H1 (cell line): Measurements from ENCODE around the gene FASN. TPM values are rescaled to one million over a fixed set of nuclear protein-coding genes. Genes with fewer than 3 reads are reported as not detected.
A peak's percentile ranks its signal among the peaks of the same experiment; 100 is the strongest.

Experiments
- CTCF ChIA-PET: fragments of 300-600 bp; sonication (Branson Sonifier 250); formaldehyde crosslinking; loops from one replicate; lab custom pipeline; 2021; ENCODE audit not compliant: partially characterized antibody; lab: Charles Lee
- POLR2A ChIA-PET: fragments of 300-600 bp; sonication (Branson Sonifier 250); formaldehyde crosslinking; loops from one replicate; lab custom pipeline; 2021; ENCODE audit warnings: inconsistent platforms; ENCODE audit not compliant: partially characterized antibody; lab: Charles Lee
- DNase-seq, 2 experiments: peaks; one replicate each; pipeline versions ENCODE4 v3.0.0 to v3.0.0-alpha.2; 2010 to 2022; ENCODE audit warnings: low spot score in 2 of 2, low read depth in 1 of 2, mixed read lengths in 1 of 2
- FAIRE-seq: peaks from 2 replicates; lab custom pipeline; 2011; peaks lifted over from hg19 to GRCh38; lab: Jason Lieb, UNC
- H2AFZ ChIP-seq: 2 replicates; pipeline ENCODE4 v1.8.1; 2012; ENCODE audit warnings: low read length, inconsistent platforms
- H2AK5ac ChIP-seq: 2 replicates; pipeline ENCODE4 v1.6.1; 2013; ENCODE audit warnings: low read depth, low read length
- H2BK120ac ChIP-seq: replicated peaks from 2 replicates; pipeline ENCODE3; 2013; ENCODE audit warnings: low read depth, low read length, inconsistent platforms
- H2BK12ac ChIP-seq: 2 replicates; pipeline ENCODE4 v1.6.1; 2013; ENCODE audit warnings: low read depth, low read length
- H2BK15ac ChIP-seq: 2 replicates; pipeline ENCODE4 v1.6.1; 2013; ENCODE audit warnings: low read length
- H2BK20ac ChIP-seq: 2 replicates; pipeline ENCODE4 v1.6.1; 2013; ENCODE audit warnings: low read length
- H2BK5ac ChIP-seq: 2 replicates; pipeline ENCODE4 v1.6.1; 2013; ENCODE audit warnings: low read depth, low read length
- H3K14ac ChIP-seq: 2 replicates; pipeline ENCODE4 v1.6.1; 2013; ENCODE audit warnings: inconsistent platforms; ENCODE audit not compliant: insufficient read length
- H3K18ac ChIP-seq: 2 replicates; pipeline ENCODE4 v1.6.1; 2013; ENCODE audit warnings: low read length; ENCODE audit errors: extremely low read depth
- H3K23ac ChIP-seq: 2 replicates; pipeline ENCODE4 v1.6.1; 2013; ENCODE audit warnings: inconsistent platforms; ENCODE audit not compliant: insufficient read length
- H3K23me2 ChIP-seq: 2 replicates; pipeline ENCODE4 v1.6.1; 2013; ENCODE audit warnings: low read depth, low read length
- H3K27ac ChIP-seq: 2 replicates; pipeline ENCODE4 v1.6.1; 2011; ENCODE audit warnings: low read depth, low read length, inconsistent platforms
- H3K27me3 ChIP-seq, 4 experiments: replicated peaks in 1 of 4; 1 replicate in 1 of 4; 2 replicates in 3 of 4; pipeline versions ENCODE4 v1.6.1 to v1.8.1; 2011 to 2013; ENCODE audit warnings: low read length in 3 of 4, mild to moderate bottlenecking in 3 of 4, inconsistent platforms in 2 of 4, mixed read lengths in 2 of 4, moderate library complexity in 1 of 4; ENCODE audit not compliant: control insufficient read depth in 3 of 4, insufficient read depth in 3 of 4; ENCODE audit errors: extremely low read depth in 1 of 4
- H3K36me3 ChIP-seq, 4 experiments: 2 replicates each; pipeline versions ENCODE4 v1.6.1 to v1.8.1; 2011 to 2013; ENCODE audit warnings: mild to moderate bottlenecking in 4 of 4, low read length in 3 of 4, moderate library complexity in 2 of 4, control low read depth in 1 of 4, inconsistent platforms in 1 of 4; ENCODE audit not compliant: insufficient read depth in 4 of 4, control insufficient read depth in 2 of 4
- H3K4ac ChIP-seq: replicated peaks from 2 replicates; pipeline ENCODE3; 2013; ENCODE audit warnings: low read length, low read depth, mixed read lengths, inconsistent platforms; ENCODE audit not compliant: insufficient read length
- H3K4me1 ChIP-seq, 4 experiments: replicated peaks in 1 of 4; 1 replicate in 1 of 4; 2 replicates in 3 of 4; pipeline versions ENCODE4 v1.6.1 to v1.8.1; 2011 to 2013; ENCODE audit warnings: low read length in 3 of 4, inconsistent platforms in 2 of 4, mixed read lengths in 1 of 4; ENCODE audit not compliant: insufficient read depth in 4 of 4, control insufficient read depth in 3 of 4
- H3K4me2 ChIP-seq, 2 experiments: 2 replicates each; pipeline versions ENCODE4 v1.6.1 to v1.8.1; 2011 to 2013; ENCODE audit warnings: low read depth in 2 of 2, low read length in 2 of 2, control low read depth in 1 of 2, inconsistent platforms in 1 of 2, mild to moderate bottlenecking in 1 of 2; ENCODE audit not compliant: insufficient read depth in 1 of 2
- H3K4me3 ChIP-seq, 4 experiments: fragments of 200-600, 300-600 bp in 1 of 4; sonication (generic), shearing (Covaris generic), sonication (Bioruptor Twin) in 1 of 4; 2 replicates each; pipeline versions ENCODE4 v1.5.1 to v1.8.1; 2011 to 2016; ENCODE audit warnings: low read length in 4 of 4, low read depth in 3 of 4, control low read depth in 2 of 4, inconsistent platforms in 2 of 4, mild to moderate bottlenecking in 2 of 4, mixed read lengths in 1 of 4, moderate library complexity in 1 of 4; ENCODE audit not compliant: insufficient read depth in 2 of 4; ENCODE audit errors: extremely low read depth in 1 of 4
- H3K56ac ChIP-seq: replicated peaks from 2 replicates; pipeline ENCODE3; 2013; ENCODE audit warnings: low read depth, mild to moderate bottlenecking, mixed read lengths, low read length, inconsistent platforms; ENCODE audit not compliant: insufficient read length
- H3K79me1 ChIP-seq: 2 replicates; pipeline ENCODE4 v1.6.1; 2013; ENCODE audit warnings: low read depth, low read length, control low read depth
- H3K79me2 ChIP-seq, 2 experiments: 2 replicates each; pipeline versions ENCODE4 v1.6.1 to v1.8.1; 2012 to 2013; ENCODE audit warnings: low read length in 2 of 2, mild to moderate bottlenecking in 2 of 2, inconsistent platforms in 1 of 2; ENCODE audit not compliant: insufficient read depth in 2 of 2, control insufficient read depth in 1 of 2
- H3K9ac ChIP-seq, 4 experiments: replicated peaks in 1 of 4; 1 replicate in 1 of 4; 2 replicates in 3 of 4; pipeline versions ENCODE4 v1.6.1 to v1.8.1; 2011 to 2013; ENCODE audit warnings: low read depth in 3 of 4, low read length in 3 of 4, control low read depth in 2 of 4, mild to moderate bottlenecking in 2 of 4, moderate library complexity in 2 of 4, inconsistent platforms in 1 of 4; ENCODE audit errors: extremely low read depth in 1 of 4
- H3K9me3 ChIP-seq, 2 experiments: 2 replicates each; pipeline versions ENCODE4 v1.6.1 to v1.8.1; 2012 to 2013; ENCODE audit warnings: mild to moderate bottlenecking in 2 of 2, moderate library complexity in 2 of 2, control low read depth in 1 of 2, inconsistent platforms in 1 of 2, low read depth in 1 of 2, low read length in 1 of 2, mixed read lengths in 1 of 2; ENCODE audit not compliant: insufficient read depth in 2 of 2
- H4K20me1 ChIP-seq, 2 experiments: replicated peaks in 1 of 2; 2 replicates each; pipeline versions ENCODE3 to v1.8.1; 2011 to 2013; ENCODE audit warnings: inconsistent platforms in 2 of 2, low read length in 2 of 2, mild to moderate bottlenecking in 1 of 2; ENCODE audit not compliant: insufficient read depth in 2 of 2, control insufficient read depth in 1 of 2
- H4K5ac ChIP-seq: 2 replicates; pipeline ENCODE4 v1.6.1; 2013; ENCODE audit warnings: low read length, low read depth, mixed read lengths, inconsistent platforms; ENCODE audit not compliant: insufficient read length
- H4K8ac ChIP-seq: 2 replicates; pipeline ENCODE4 v1.8.0; 2013; ENCODE audit warnings: mild to moderate bottlenecking, moderate library complexity, low read length, inconsistent platforms; ENCODE audit not compliant: insufficient read depth; ENCODE audit errors: extremely low read depth
- H4K91ac ChIP-seq: replicated peaks from 2 replicates; pipeline ENCODE3; 2013; ENCODE audit warnings: low read length, mixed read lengths, inconsistent platforms; ENCODE audit not compliant: insufficient read length
- EGR1 ChIP-seq: IDR thresholded peaks from 2 replicates; pipeline ENCODE4 v1.6.1; 2011; ENCODE audit warnings: low read depth, low read length, borderline replicate concordance
- SIN3A ChIP-seq, 2 experiments: IDR thresholded peaks in 1 of 2; conservative IDR thresholded peaks in 1 of 2; 2 replicates each; pipeline ENCODE4 v1.6.1; 2011 to 2012; ENCODE audit warnings: low read length in 2 of 2, improper control_type of control experiment in 1 of 2, low read depth in 1 of 2, mild to moderate bottlenecking in 1 of 2
- TCF12 ChIP-seq: IDR thresholded peaks from 2 replicates; pipeline ENCODE4 v1.6.1; 2011; ENCODE audit warnings: low read depth, mild to moderate bottlenecking, low read length
- whole genome bisulfite sequencing, 2 experiments: shearing (Covaris generic) in 1 of 2; methylation state at CpG; one replicate each; pipeline versions ENCODE4 v1.1.6 to v1.1.7; 2013 to 2015; ENCODE audit warnings: low lambda C conversion rate in 2 of 2, mixed read lengths in 2 of 2, inconsistent platforms in 1 of 2, low coverage in 1 of 2, missing lambda C conversion rate in 1 of 2; ENCODE audit not compliant: insufficient replicate concordance in 2 of 2, insufficient coverage in 1 of 2, insufficient read length in 1 of 2; ENCODE audit errors: extremely low coverage in 1 of 2, missing lambda C conversion rate in 1 of 2; 5-methylcytosine and 5-hydroxymethylcytosine counted together
- polyA plus RNA-seq, 7 experiments: library from polyadenylated mRNA; depleted of rRNA in 3 of 7; stranded (reverse) in 5 of 7; unstranded in 2 of 7; fragments of >200 nt in 5 of 7; fragments of 200-250 nt in 2 of 7; gene quantifications; 1 replicate in 5 of 7; 2 replicates in 1 of 7; 4 replicates in 1 of 7; pipeline versions ENCODE4 v1.2.1 to v1.2.3, GENCODE V29; 2011 to 2013; ENCODE audit warnings: missing spikeins in 2 of 7, mixed read lengths in 2 of 7
- total RNA-seq: library from RNA; stranded (reverse); fragmentation: NEBNext Ultra II Directional; extraction: Animal tissue kit (Norgen Biotek cat#: 25700); gene quantifications from 2 replicates; pipeline ENCODE4 v1.2.1, GENCODE V29; 2021

Gene FASN
- total and polyA plus RNA-seq, 2 of the 8 experiments (the other 6 are each of a cell fraction or from before 2014, with no cell fraction given): 143 to 561 TPM

DNA sequence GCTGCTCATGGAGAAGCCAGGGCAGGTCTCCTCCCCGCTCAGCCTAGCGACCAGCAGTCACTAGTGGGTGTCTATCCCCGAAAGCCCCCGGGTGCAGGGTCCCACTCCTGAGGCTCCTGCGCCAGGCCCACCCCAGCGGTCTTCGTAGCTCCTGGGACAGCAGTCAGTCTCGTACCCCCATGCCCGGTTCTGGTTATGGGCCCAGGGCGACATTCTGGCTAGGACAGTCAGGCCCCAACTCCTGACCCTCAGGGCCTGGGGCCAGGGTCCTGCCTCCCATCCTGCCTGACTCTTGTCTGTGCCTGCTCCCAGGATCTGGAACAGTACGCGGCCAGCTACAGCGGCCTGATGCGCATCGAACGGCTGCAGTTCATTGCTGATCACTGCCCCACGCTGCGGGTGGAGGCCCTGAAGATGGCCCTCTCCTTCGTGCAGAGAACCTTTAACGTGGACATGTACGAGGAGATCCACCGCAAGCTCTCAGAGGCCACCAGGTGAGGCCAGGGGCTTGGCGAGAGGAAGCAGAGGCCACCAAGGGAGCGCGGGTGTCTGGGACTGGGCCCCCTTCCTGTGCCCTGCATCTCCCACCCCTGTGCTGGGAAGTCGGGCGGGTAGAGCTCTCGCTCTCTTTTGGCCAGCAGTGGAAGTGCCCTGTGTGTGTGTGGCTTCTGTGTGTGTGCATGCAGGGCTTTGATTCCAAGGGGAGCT, 44.3 kb downstream of the FASN start:
- no peak overlapping the region for H2AK5ac ChIP-seq
- H3K18ac ChIP-seq: no peak overlapping the region
- DNase-seq (no peak), FAIRE-seq (no peak)
- POLR2A ChIA-PET: interaction anchor here (0.7 to 13.2 kb wide), 12 partner anchors 10 to 111 kb away, joined by 3 to 161 read pairs (median 4); partner anchors contain the start of genes DCXR, DUS1L and RAC3
- no peak overlapping the region for H2BK20ac ChIP-seq
- H3K23ac ChIP-seq: no peak overlapping the region
- H4K5ac ChIP-seq: no peak overlapping the region
- H3K9me3 ChIP-seq: no peaks in the 10 kb centered on the region
- H3K4me3 ChIP-seq: no peak overlapping the region
- no peak overlapping the region for H3K27ac ChIP-seq
- no peak overlapping the region for H3K56ac ChIP-seq
- peaks cover 6% of the 10 kb centered on the region; the same call in 1 of the 2 replicates for H3K23me2 ChIP-seq
- no peak overlapping the region for H2AFZ ChIP-seq
- no peak overlapping the region for H2BK12ac ChIP-seq
- H2BK120ac ChIP-seq: no peak overlapping the region
- H2BK15ac ChIP-seq: no peak overlapping the region
- no peak overlapping the region for H2BK5ac ChIP-seq
- peak overlapping the region in 1 of 2 experiments; percentile 97; a peak in 2 of 4 replicates for H3K4me2 ChIP-seq
- no peak overlapping the region for H3K14ac ChIP-seq
- 95% methylated on average over 28 of the region's 28 CpGs; no CpG with 5 or more reads in 1 of the 2 experiments for WGBS, 2 experiments
- H3K4ac ChIP-seq: no peak overlapping the region
- CTCF ChIA-PET: interaction anchor here (1.0 to 5.4 kb wide), 5 partner anchors 9 to 24 kb away, joined by 3 to 40 read pairs (median 3); partner anchors contain the start of genes DCXR, DUS1L and RAC3
- peaks cover 0 to 11% (median 6%) of the 10 kb centered on the region in 4 experiments; a peak in 5 of 7 replicates for H3K4me1 ChIP-seq
- no peaks in the 10 kb centered on the region; a peak in 1 of 7 replicates for H3K27me3 ChIP-seq
- H3K9ac ChIP-seq: no peak overlapping the region
- no peak overlapping the region for H4K91ac ChIP-seq
- H3K79me1 ChIP-seq: peaks cover 6% of the 10 kb centered on the region; the same call in 1 of the 2 replicates
- peak overlapping the region; percentile 71 for H4K8ac ChIP-seq
- peaks cover 0 to 12% of the 10 kb centered on the region in 2 experiments; a peak in 1 of 4 replicates for H3K79me2 ChIP-seq
- H3K36me3 ChIP-seq: peaks cover 7 to 30% (median 19%) of the 10 kb centered on the region in 4 experiments
- TF ChIP-seq SIN3A (conservative IDR thresholded peaks at IDR 0.05 in 1 of 2, IDR thresholded peaks at IDR 0.05 in 1 of 2; ENCODE audit: low read depth in 1 of 2, low read length in 2 of 2) (no peak), EGR1 (no peak), TCF12 (no peak)
- TF ChIP-seq, all 59 proteins: peak for 0
- H4K20me1 ChIP-seq: peaks cover 4 to 20% of the 10 kb centered on the region in 2 experiments
